HG03139 (cell line): ENCODE data around the gene SNAPC4.
A peak's percentile ranks its signal among the peaks of the same experiment; 100 is the strongest.
"Not testable (repeated sequence)": the region's sequence is repeated elsewhere in the genome, so short reads cannot be mapped to it uniquely, and the experiment has no call there.

Source experiments
- ATAC-seq: cut with Tn5 transposase; IDR thresholded peaks from one replicate; pipeline ENCODE4 v1.9.1; 2021; ENCODE audit not compliant: unreplicated experiment

Gene SNAPC4

DNA sequence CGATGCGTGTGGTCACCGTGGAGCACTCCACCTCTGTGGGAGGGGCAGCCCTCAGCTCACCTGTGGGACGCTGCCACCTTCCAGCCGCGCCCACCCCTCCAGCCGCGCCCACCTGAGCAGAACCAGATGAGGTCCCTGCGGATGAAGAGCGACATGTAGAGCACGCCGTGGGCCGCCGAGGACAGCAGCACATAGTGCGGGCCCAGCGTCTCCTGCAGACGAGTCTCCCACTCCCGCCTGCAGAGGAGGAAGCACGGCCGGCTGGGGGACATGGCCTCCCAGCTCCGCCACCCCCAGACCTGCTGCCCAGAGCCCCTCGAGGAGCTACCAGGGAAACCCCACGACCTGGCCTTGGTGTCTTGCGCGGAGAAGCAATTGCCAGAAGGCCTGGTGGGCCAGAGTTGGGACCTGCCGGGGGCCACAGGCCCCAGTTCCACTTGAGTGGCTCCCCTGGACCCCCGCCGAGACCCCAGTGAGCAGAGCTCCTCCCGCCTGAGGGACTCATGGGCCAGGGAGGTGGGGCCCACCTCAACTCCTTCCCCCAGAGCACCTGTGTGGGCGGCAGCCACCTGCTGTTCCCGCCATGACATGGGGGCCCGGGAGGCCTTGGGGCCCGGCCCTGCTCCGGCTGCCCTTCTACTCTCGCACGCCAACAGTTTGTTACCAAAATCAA, 33.2 kb upstream of the SNAPC4 start:
- ATAC-seq: no peak

DNA sequence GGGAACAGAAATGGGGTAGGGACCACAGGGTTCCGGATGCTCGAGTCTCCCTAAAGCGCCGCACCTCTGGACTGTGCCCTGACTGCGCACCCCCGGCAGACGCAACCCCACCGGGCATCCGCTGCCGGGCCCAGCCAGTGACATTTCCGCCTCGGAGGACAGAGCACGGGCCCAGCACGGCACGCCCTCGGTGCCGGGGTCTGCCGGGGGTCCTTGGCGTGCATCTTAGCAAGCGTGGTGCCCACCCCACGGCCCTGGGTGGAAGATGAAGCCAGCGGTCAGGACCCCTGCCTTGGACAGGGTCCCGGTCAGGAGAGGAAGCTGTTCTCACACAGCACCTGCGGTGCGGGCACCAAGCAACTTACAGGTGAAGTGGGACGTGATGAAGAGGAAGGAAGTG, 32.6 kb upstream of the SNAPC4 start:
- ATAC-seq: no peak

DNA sequence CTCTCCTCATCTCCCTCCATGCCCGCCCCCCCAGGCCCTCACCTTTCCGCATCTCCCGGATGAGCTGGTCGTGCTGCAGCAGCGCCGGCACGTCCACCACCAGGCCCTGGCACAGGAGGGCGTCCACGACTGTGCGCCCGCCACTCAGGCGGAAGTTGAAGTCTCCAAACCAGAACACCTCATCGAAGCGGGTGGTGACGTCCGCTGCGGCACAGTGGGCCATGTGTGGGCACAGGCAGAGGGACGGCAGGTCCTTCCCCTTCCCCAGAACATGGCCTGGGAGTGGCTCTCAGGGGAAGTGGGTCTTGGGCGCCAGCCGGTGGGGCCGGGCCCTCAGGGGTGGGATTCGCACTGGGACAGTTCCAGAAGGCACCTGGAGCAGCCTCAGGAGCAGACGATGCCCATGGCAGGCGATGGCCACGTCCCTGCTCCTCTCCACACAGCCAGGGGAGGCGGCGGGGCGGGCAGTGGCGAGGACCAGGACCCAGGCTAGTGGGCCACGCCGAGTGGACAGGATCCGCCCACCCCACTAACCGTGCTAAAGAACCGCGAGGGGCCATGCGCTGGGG, 31.9 kb upstream of the SNAPC4 start:
- no peak for ATAC-seq

DNA sequence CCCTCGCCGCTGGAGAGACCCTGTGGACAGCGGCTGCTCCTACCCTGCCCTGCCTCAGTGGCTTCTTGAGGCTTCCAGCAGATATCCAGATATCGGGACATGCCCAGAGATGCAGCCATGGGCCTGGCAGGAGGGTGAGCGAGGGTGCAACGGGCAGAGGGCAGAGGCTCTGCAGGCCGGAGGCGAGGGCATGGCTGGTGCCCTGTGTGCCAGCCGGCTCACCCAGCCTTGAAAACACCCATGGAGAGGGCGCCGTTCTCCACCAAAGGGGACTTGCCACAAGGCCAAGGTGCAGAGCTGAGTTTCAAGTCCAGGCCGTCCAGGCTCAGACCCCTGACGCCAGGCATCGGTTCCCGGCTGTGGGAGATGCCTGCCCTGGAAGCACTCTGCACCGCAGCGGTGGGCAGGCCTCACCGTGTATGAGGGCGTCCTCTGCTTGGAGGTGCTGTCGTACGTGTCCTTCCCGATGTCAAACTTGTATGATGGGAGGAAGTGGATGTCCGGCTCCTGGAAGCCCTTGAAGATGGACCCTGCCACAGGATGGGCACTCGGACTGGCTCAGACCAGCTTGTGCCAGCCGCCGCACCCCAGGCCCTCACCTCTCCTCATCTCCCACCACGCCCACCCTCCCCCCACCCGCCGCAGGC, 30.7 kb upstream of the SNAPC4 start:
- no peak for ATAC-seq

DNA sequence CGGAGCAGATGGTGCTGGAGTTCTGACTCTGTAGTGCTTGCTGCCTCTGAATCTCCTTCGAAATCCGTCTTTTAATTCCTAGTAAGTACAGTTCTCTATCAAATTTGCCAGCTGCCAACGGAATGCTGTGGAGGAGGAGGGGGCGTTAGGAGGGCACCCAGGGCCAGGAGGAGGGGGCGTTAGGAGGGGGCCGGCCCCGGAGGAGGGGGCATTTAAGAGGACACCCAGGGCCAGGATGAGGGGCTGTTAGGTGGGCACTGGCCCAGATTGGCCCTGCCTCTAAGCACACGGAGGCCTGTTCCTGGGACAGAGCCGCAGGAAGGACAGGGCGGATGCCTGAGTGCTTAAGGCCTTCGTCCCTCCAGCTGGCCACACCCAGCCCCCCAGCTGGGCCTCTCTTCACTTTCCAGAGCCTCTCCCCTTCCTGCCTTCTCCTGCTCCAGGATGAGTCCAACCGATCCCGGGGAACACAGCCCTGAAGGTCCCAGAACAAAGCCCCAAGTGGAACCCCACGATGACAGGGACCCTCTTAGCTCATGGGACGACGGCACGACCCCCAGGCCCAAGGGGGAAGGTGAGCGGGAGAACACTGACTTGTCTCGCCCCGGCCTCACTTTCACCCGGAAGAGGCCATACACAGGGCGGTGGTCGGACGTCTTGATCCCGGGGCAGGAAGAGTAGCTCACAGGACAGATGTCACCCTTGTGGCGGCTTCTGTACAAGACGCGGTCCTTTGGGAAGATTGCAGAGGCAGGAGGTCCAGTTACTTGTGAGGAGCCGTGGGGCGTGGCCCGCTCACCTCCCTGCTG, 29.9 kb upstream of the SNAPC4 start:
- no peak for ATAC-seq

DNA sequence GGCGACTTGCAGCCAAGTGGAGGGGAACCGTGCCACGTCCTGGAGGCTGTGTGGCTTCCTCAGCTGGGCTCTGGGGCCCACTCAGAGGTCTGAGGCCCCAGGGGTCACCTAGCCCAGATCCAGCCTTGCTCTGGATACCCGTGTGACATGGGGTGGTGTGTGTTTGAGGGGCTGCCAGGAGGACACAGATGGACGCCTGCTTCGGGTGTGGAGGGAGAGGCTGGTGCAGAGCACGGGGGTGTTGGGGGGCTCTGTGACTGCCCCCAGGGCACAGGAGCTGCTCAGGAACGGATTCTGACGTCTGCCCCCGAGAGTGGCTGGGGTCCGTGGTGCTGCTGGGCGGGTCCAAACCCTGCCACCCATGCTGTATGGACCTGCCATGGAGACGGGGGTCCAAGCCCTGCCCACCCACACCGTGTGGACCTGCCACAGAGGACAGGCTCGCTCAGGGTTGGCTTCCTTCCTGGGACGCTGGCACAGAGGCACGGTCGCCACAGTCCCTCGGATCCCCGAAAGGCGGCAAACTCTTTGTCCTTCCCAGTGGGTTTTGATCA, 29.2 kb upstream of the SNAPC4 start:
- no peak for ATAC-seq

DNA sequence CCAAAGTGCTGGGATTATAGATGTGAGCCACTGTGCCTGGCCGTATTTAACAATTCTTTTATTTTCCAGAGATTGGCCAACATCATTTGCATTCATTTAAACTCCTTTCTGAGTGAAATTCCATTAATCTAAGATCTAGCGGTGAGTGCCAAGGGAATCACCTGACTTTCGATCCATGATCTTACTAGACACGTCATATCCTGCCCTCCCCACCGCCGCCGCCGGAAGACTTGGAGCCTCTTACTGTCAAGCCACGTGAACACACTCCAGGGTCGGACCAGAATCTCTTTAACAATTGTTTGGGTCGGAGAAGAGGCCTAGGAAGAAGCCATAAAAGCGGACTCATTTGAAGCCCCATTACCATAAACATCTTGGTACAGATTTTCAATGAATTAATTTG, 26.8 kb upstream of the SNAPC4 start:
- ATAC-seq: no peak

DNA sequence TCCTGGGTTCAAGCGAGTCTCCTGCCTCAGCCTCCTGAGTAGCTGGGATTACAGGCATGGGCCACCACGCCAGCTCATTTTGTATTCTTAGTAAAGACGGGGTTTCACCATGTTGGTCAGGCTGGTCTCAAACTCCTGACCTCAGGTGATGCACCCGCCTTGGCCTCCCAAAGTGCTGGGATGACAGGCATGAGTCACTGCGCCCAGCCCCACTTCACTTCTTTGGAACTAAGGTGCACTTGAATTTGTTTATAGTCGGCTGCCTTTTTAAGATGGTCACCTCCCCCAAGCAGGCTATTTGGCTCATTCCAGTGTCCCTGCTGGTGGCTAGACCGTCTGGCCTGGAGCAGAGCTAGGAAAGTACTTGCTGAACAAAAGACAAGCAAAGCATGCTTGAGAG, 25.4 kb upstream of the SNAPC4 start:
- not testable (repeated sequence) for ATAC-seq

DNA sequence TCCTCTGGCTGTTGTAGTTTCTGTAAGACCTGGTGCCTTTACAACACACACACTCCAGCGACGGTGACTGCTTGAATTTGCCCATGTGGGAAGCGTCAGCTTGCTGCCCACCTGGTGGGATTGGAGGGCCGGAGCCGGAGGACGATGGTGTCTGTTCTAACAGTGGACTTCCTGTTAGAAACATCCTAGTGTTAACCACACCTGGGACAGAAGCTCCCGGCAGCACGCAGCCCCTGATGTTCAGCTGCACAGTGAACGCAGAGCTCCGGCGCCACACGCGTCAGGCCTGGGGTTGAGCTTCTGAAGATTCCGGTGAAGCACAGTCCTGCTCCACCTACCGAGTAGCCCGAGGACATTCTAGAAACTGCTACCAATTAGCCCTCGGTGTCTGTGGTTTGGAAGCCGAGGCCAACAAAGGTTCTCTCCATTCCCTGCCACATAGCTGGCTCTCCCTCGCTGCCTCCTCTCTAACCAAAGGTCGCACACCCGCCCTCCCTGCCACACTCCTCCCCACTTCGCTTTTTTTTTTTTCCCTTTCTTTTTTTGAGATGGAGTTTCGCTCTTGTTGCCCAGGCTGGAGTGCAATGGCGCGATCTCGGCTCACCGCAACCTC, 24.9 kb upstream of the SNAPC4 start:
- ATAC-seq: no peak

DNA sequence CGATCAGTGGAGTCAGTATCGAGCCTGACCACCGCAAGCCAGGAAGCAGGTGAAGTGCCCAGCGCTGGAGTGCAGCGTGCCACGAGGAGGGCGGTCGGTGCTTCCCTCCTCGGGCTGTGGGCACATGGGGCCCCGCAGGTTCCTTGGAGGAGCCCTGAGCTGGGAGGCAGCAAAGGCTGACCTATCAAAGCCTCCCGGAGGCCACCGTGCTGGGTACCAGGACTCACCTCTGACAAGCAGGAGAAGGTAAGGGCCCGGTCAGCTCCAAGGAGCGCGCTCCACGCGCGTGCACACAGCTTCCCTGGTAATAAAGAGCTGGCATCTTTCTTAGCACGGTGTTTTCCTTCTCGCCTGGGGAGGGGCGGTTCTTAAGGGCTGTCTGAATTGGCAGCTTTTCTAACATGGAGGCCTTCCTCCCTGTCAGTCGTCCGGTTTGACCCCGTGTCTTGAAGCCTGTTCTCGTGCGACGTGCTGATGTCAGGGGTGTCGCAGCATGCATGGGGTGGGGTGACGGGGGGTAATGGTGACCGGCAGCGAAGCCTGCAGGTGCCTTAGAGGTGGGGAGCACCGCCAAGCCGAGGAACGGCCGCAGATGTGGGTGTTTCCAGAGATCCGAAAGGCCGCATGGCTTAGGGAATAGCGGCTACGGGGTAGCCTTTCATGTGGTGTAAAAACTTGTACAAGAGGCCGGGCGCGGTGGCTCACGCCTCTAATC, 23.6 kb upstream of the SNAPC4 start:
- ATAC-seq: no peak

DNA sequence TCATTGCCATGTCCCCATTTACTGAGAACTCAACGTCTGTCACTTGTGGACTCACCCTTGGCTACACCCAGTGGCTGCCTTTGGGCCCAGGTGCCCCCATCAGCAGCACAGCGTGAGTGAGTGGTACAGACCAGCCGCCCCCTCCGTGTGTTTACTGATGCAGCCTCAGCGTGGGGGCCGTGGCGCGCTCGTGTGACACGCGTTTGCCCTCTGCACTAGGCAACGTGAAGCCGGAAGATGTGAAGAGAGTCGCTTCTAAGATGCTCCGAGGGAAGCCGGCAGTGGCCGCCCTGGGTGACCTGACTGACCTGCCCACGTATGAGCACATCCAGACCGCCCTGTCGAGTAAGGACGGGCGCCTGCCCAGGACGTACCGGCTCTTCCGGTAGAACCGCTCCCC, 22.9 kb upstream of the SNAPC4 start:
- no peak for ATAC-seq

DNA sequence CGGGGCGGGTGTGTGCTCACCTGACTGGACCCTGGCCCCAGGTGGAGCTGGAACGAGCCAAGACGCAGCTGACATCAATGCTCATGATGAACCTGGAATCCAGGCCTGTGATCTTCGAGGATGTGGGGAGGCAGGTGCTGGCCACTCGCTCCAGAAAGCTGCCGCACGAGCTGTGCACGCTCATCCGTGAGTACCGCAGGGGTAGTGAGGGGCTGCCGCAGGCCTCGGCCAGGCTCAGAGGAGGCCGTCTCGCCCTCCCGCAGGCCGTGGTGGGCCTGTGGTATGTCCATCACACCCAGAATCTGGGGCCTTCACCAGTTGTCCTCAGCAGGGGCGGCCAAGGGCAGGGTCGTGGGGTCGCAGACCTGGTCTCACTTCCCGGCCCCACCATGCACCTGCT, 21.8 kb upstream of the SNAPC4 start:
- ATAC-seq: no peak

DNA sequence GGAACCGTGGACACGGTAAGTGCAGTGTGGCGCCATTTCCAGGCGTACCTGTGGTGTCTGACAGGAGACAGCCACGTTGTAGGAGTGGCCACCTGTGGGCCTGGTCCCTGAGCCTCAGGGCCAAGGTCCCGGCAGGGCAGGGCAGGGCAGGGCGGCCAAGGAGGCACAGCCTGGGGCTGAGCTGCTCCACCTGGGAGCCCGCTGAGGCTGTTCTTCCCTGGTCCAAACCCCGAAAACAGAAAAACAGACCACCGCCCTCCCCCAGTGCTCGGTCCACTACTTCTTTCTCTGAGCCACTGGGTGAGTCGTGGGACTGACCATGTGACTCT, 19.1 kb upstream of the SNAPC4 start:
- no peak for ATAC-seq

DNA sequence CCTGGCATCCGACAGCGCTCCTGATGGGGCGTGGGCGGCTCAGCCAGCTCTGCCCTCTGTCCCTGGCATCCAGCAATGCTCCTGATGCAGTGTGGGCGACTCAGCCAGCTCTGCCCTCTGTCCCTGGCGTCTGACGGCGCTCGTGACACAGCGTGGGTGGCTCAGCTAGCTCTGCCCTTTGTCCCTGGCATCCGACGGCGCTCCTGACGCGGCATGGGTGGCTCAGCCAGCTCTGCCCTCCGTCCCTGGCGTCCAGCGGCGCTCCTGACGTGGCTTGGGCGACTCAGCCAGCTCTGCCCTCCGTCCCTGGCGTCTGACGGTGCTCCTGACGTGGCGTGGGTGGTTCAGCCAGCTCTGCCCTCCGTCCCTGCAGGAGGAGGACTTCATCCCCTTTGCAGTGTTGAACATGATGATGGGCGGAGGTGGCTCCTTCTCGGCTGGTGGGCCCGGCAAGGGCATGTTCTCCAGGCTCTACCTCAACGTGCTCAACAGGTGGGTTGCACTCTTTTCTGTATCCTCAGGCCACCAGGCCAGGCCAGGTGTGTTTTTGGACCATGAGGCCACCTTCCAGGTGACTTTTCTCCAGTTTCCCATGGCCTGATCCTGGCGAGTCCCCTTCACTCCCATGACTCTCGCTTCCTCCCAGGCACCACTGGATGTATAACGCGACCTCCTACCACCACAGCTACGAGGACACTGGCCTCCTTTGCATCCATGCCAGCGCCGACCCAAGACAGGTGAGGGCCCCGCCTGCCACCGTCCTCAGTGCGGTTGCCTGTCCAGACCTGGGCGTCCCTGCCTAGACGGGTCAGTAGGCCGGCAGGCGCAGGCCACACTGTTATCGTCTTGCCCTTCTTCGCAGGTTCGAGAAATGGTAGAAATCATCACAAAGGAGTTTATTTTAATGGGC, 18.5 kb upstream of the SNAPC4 start:
- ATAC-seq: no peak

DNA sequence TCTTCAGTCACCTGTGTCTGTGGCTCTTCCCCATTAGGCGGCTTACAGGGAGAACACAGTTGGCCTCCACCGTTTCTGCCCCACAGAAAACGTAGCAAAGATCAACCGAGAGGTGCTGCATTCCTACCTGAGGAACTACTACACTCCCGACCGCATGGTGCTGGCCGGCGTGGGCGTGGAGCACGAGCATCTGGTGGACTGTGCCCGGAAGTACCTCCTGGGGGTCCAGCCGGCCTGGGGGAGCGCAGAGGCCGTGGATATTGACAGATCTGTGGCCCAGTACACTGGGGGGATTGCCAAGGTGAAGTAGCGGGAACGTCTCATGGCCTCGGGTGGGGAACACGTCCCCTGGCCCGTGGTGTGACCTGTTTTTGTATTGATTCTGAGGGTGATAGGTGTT, 16.9 kb upstream of the SNAPC4 start:
- no peak for ATAC-seq

DNA sequence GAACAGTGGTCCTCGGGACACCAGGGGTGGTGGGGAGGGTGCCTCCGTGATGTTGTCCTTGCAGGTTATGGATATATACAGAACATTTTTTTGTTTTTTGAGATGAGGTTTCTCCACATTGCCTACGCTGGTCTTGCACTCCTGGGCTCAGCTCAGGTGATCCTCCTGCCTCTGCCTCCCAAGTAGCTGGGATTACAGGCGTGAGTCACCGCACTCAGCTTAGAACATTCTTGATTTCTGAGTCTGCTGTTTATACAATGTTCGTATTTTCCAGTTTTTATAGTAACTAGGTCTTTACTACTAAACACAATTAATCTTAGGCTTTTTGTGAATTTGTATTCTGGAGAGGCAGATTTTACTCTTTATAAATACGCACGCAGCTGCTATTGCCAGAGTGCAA, 16.5 kb upstream of the SNAPC4 start:
- no peak for ATAC-seq

DNA sequence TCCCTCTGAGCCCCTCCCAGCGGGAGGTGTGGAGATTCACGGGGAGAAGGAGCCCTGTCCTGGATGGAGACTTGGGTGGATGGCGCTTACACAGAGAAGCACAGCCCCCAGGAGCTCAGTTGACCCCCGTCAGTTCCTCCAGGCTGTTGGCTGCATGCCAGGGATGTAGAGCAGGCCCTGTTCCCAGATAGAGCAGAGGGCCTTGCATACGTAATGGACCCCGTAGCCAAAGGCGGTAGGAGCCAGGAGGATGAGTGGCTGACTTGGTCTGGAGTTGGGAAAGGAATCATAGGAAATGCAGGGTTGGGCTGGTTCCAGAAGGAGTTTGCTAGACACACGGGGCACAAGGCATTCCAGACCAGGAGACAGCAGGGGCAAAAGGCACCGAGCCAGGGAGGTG, 13.0 kb upstream of the SNAPC4 start:
- ATAC-seq: no peak

DNA sequence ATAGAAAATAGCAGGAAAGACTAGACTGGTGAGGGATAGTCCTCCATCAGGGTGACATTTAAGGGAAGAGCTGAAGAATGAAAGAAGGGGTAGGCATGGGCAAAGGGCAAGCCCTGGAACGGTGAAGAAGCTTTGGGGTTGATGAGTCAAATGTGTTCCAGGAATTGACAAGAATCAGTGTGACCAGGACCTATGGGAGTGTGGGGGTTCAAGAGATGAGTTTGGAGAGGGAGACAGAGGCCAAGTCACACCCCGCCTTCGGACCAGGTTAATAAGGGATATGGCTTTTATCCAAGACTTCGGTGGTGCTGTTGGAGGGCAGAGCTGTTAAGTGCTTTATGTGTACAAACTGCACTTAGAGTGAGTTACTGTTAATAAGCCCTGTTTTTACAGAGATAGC, 11.4 kb upstream of the SNAPC4 start:
- no peak for ATAC-seq

DNA sequence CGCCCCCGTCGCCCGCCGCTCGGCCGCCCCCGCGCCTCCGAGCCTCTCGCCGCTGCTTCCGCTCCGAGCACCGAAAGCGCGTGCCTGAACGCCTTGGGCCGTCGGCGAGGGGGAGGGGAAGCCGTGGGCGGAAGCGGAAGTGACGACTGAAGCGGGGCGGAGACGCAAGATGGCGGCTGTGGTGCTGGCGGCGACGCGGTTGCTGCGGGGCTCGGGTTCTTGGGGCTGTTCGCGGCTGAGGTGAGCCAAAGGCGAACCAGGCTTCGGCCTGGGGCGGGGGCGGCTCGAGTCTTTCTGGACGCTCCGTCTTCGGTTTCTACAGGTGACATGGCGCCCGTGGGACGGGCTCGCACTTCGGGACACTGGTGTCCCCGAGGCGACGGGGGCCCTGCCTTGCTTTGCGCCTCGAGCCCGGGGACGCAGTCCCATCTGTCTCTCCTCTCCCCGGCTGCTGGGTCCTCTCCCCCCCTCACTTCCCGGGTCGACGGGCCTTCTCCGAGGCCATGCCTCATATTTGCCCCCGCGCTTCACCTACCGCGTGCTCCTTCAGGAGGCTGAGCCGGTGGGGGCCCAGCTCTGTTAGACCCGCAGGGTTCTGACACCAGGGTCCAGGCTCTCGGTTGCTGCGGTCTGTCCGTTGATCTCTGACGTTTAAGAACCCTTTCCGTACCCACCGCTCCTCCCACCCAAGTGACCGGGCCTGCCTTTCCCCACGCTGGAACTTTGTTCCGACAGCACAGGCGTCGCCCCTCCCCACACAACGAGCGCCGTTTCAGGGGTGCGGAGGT, 10.7 kb upstream of the SNAPC4 start, which contains the start of the genes ENTR1 and PMPCA:
ENTR1 (minus strand) TSS at position 115 of the 788 bp plus-strand sequence. CDS start 217 bp downstream, outside the sequence.
PMPCA (plus strand) TSS at position 159 of the 788 bp plus-strand sequence; CDS start at position 170, 11 bp downstream.
- peak; percentile 77 for ATAC-seq
